Thyroid gland (tissue), 4 donors: ENCODE data around the gene TBC1D4.

Experiments
- CTCF ChIP-seq, 6 experiments: fragments of 200-600 bp in 3 of 6; fragments of 450-650 bp in 3 of 6; sonication (generic) in 3 of 6; IDR thresholded peaks; one replicate each; pipeline ENCODE4 v1.5.1; 2016 to 2019; ENCODE audit warnings: antibody characterized with exemption in 6 of 6, mild to moderate bottlenecking in 2 of 6, inconsistent platforms in 1 of 6, moderate library complexity in 1 of 6
- POLR2A ChIP-seq, 2 donors: fragments of 450-650 bp; IDR thresholded peaks; one replicate each; pipeline ENCODE4 v1.6.1; 2017; ENCODE audit warnings: antibody characterized with exemption in 2 of 2, mild to moderate bottlenecking in 2 of 2, moderate library complexity in 1 of 2

DNA sequence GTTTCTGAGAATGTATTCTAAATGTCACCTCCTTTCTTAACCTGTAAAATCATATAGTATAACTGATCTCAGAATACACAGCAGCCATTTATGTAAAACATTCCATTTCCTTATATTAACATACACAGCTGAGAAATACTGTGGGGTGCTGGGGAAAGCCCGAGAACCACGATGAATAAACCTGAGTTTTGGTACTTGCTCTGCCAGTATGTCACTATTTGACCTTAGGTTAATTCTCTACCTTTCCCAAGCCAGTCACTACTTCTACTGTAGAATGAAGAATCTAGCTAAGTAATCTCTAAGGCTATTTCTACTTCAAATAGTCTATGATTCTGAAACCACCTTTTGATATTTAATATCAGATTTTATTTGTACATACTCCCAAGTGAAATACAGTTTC, 173.7 kb downstream of the TBC1D4 start:
- no peak for TF ChIP-seq CTCF (IDR thresholded peaks at IDR 0.05)
- no peak for TF ChIP-seq POLR2A (IDR thresholded peaks at IDR 0.05)
